ENCODE measurements around the gene RNU5D-1. TPM values are rescaled to one million over a fixed set of nuclear protein-coding genes. Genes with fewer than 3 reads are reported as not detected.
"Not testable (repeated sequence)": the region's sequence is repeated elsewhere in the genome, so short reads cannot be mapped to it uniquely, and the experiment has no call there.

RNU5D-1 gene
- total and polyA plus RNA-seq, 8 donors: 3.4 to 4.7 TPM; not detected in 6

GRCh38 chr1:44740179-44740617 is 9.2 kb upstream of the RNU5D-1 start:
- TF ChIP-seq, protein P1, sequence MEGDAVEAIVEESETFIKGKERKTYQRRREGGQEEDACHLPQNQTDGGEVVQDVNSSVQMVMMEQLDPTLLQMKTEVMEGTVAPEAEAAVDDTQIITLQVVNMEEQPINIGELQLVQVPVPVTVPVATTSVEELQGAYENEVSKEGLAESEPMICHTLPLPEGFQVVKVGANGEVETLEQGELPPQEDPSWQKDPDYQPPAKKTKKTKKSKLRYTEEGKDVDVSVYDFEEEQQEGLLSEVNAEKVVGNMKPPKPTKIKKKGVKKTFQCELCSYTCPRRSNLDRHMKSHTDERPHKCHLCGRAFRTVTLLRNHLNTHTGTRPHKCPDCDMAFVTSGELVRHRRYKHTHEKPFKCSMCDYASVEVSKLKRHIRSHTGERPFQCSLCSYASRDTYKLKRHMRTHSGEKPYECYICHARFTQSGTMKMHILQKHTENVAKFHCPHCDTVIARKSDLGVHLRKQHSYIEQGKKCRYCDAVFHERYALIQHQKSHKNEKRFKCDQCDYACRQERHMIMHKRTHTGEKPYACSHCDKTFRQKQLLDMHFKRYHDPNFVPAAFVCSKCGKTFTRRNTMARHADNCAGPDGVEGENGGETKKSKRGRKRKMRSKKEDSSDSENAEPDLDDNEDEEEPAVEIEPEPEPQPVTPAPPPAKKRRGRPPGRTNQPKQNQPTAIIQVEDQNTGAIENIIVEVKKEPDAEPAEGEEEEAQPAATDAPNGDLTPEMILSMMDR (IDR thresholded peaks at IDR 0.05): no peak
- Histone ChIP-seq H3K9me3 (no peaks in the 10 kb centered on the region), H3K27ac (no peak overlapping the region), H3K4me1 (peaks cover 6 to 8% of the 10 kb centered on the region in 2 donors), H3K4me3 (peak overlapping the region; percentile 49 to 57), H3K27me3 (no peaks in the 10 kb centered on the region), H3K36me3 (no peaks in the 10 kb centered on the region)
- no peak for DNase-seq
- intact Hi-C loops (cut with DNase I): no loop called here
- peak; percentile 3 for ATAC-seq

- no peaks in the 10 kb centered on the region for H3K9me3 ChIP-seq
- H3K4me3 ChIP-seq: peak within 1 kb of the TSS; percentile 49 to 57
- H3K36me3 ChIP-seq: no peaks in the 10 kb centered on the region
- TF ChIP-seq, protein P1 (IDR thresholded peaks at IDR 0.05): peak in 1 of 2 donors; percentile 20
- no peaks in the 10 kb centered on the region for H3K27me3 ChIP-seq
- DNase-seq (peak; percentile 96 to 99 (median 98)), ATAC-seq (peak; percentile 100)
- intact Hi-C loops (cut with DNase I): no loop called here
- peak within 1 kb of the TSS; percentile 91 for H3K27ac ChIP-seq
- peaks cover 6 to 8% of the 10 kb centered on the region in 2 donors for H3K4me1 ChIP-seq
Measured at GRCh38 chr1:44739307-44740178, 8.6 kb upstream of the RNU5D-1 start, which contains the start of gene KIF2C. KIF2C (plus strand) TSS chr1:44739837; CDS start chr1:44739933, 96 bp downstream.

GRCh38 chr1:44738953-44739306 is 8.0 kb upstream of the RNU5D-1 start:
- H3K27ac ChIP-seq: peak overlapping the region; percentile 91
- DNase-seq; H3K36me3 ChIP-seq; H3K4me1 ChIP-seq; H3K27me3 ChIP-seq; intact Hi-C loops (cut with DNase I); H3K9me3 ChIP-seq; ATAC-seq: not testable (repeated sequence)
- peak overlapping the region; percentile 49 to 57 for H3K4me3 ChIP-seq

DNA sequence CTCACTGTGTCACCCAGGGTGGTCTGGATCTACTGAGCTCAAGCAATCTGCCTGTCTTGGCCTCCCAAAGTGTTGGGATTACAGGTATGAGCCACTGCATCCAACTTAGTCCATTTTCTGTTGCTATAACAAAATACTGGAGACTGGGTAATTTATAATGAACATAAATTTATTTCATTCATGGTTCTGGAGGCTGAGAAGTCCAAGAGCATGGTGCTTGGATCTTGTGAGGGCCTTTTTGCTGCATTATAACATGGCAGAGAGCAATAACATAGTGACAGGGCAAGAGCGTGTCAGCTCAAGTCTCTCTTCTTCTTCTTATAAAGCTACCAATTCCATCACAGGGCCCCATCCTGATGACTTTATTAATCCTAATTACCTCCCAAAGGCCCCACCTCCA is 5.0 kb upstream of the RNU5D-1 start:
- TF ChIP-seq, protein P1 (IDR thresholded peaks at IDR 0.05): no peak
- H3K4me3 ChIP-seq: no peak overlapping the region
- no peaks in the 10 kb centered on the region for H3K36me3 ChIP-seq
- H3K4me1 ChIP-seq: peaks cover 6 to 12% of the 10 kb centered on the region in 2 donors
- no peaks in the 10 kb centered on the region for H3K27me3 ChIP-seq
- no peak overlapping the region for H3K27ac ChIP-seq
- ATAC-seq: no peak
- intact Hi-C loops (cut with DNase I): no loop called here
- DNase-seq: no peak
- H3K9me3 ChIP-seq: no peaks in the 10 kb centered on the region

- TF ChIP-seq, protein P1 (IDR thresholded peaks at IDR 0.05): no peak
- ATAC-seq (no peak), DNase-seq (no peak)
- Histone ChIP-seq H3K4me3 (no peak overlapping the region), H3K9me3 (no peaks in the 10 kb centered on the region), H3K36me3 (no peaks in the 10 kb centered on the region), H3K4me1 (peaks cover 0 to 26% of the 10 kb centered on the region in 2 donors), H3K27me3 (no peaks in the 10 kb centered on the region), H3K27ac (peak overlapping the region in 1 of 2 donors; percentile 1)
- intact Hi-C loops (cut with DNase I): no loop called here
Measured at GRCh38 chr1:44733784-44734183, 2.8 kb upstream of the RNU5D-1 start.
